HepG2 (cell line): ENCODE measurements around the gene CEACAM16. TPM values are rescaled to one million over a fixed set of nuclear protein-coding genes. Genes with fewer than 3 reads are reported as not detected.

ENCODE experiments used
- ASH2L ChIP-seq: fragments of 300-600, 200-600 bp; sonication (generic); IDR thresholded peaks from 2 replicates; pipeline ENCODE4 v1.7.0; 2017; ENCODE audit warnings: low read depth, mild to moderate bottlenecking, moderate library complexity, mixed read lengths, low read length; ENCODE audit not compliant: insufficient read length
- ATAD3A ChIP-seq: sonication (generic); formaldehyde crosslinking; IDR thresholded peaks from 2 replicates; pipeline ENCODE4 v1.4.0; 2020; ENCODE audit warnings: missing genetic modification reagents
- CREM ChIP-seq, 2 experiments: sonication (generic) in 1 of 2; formaldehyde crosslinking in 1 of 2; IDR thresholded peaks; 2 replicates each; pipeline versions ENCODE4 v1.4.0 to v1.6.1; 2016 to 2020; ENCODE audit warnings: antibody characterized with exemption in 1 of 2, mild to moderate bottlenecking in 1 of 2, missing genetic modification reagents in 1 of 2
- DR1 ChIP-seq: sonication (generic); formaldehyde crosslinking; IDR thresholded peaks from 2 replicates; pipeline ENCODE4 v1.8.0; 2021; ENCODE audit warnings: mild to moderate bottlenecking, missing genetic modification reagents, inconsistent platforms
- FOXK2 ChIP-seq: fragments of 450-650 bp; IDR thresholded peaks from 2 replicates; pipeline ENCODE4 v1.6.1; 2016
- GPBP1L1 ChIP-seq: sonication (generic); formaldehyde crosslinking; IDR thresholded peaks from 2 replicates; pipeline ENCODE4 v1.5.0; 2020; ENCODE audit warnings: mild to moderate bottlenecking, missing genetic modification reagents
- PCBP1 ChIP-seq: fragments of 200-400 bp; formaldehyde crosslinking; IDR thresholded peaks from 2 replicates; pipeline ENCODE4 v1.6.1; 2017; ENCODE audit warnings: mild to moderate bottlenecking, low read depth, low read length, borderline replicate concordance
- PRMT3 ChIP-seq: sonication (generic); formaldehyde crosslinking; IDR thresholded peaks from 2 replicates; pipeline ENCODE4 v1.8.1; 2022; ENCODE audit warnings: low read depth, mild to moderate bottlenecking, moderate library complexity, missing genetic modification reagents, borderline replicate concordance
- SRF ChIP-seq: IDR thresholded peaks from 2 replicates; pipeline ENCODE4 v1.6.1; 2011; ENCODE audit warnings: mild to moderate bottlenecking, low read depth, low read length, moderate library complexity
- ZBTB10 ChIP-seq: sonication (generic); formaldehyde crosslinking; IDR thresholded peaks from 2 replicates; pipeline ENCODE4 v1.4.0; 2020; ENCODE audit warnings: missing genetic modification reagents, borderline replicate concordance
- ZBTB33 ChIP-seq: sonication (generic); formaldehyde crosslinking; IDR thresholded peaks from 2 replicates; pipeline ENCODE4 v1.4.0; 2020; ENCODE audit warnings: missing genetic modification reagents
- ZBTB7A ChIP-seq: sonication (generic); formaldehyde crosslinking; IDR thresholded peaks from 2 replicates; pipeline ENCODE4 v1.8.0; 2022; ENCODE audit warnings: mild to moderate bottlenecking, missing genetic modification reagents
- ZNF547 ChIP-seq: sonication (generic); formaldehyde crosslinking; IDR thresholded peaks from 2 replicates; pipeline ENCODE4 v1.5.1; 2020; ENCODE audit warnings: mild to moderate bottlenecking, missing genetic modification reagents
- ZNF788 ChIP-seq: sonication (generic); formaldehyde crosslinking; IDR thresholded peaks from 2 replicates; pipeline ENCODE4 v1.5.0; 2020; ENCODE audit warnings: mild to moderate bottlenecking, missing genetic modification reagents, borderline replicate concordance
- polyA plus RNA-seq, 8 experiments: library from polyadenylated mRNA; depleted of rRNA in 3 of 8; stranded (reverse) in 7 of 8; unstranded in 1 of 8; fragments of >200 nt; fragmentation: Illumina TruSeq in 4 of 8; extraction: Trizol in 4 of 8; gene quantifications; 2 replicates each; pipeline versions ENCODE4 v1.2.1 to v1.2.3, GENCODE V29; 2011 to 2016; ENCODE audit warnings: low read depth in 4 of 8, missing spikeins in 1 of 8, mixed read lengths in 1 of 8; ENCODE audit not compliant: insufficient read depth in 1 of 8
- total RNA-seq, 5 experiments: library from RNA; depleted of rRNA; stranded (reverse); fragments of >200 nt; fragmentation: Illumina TruSeq; extraction: Trizol; gene quantifications; 2 replicates each; pipeline ENCODE4 v1.2.3, GENCODE V29; 2016; ENCODE audit warnings: low read depth in 1 of 5
- TF ChIP-seq, protein P1 (sequence below): sonication (generic); formaldehyde crosslinking; IDR thresholded peaks from 2 replicates; pipeline ENCODE4 v1.4.0; 2020; ENCODE audit warnings: mild to moderate bottlenecking, missing genetic modification reagents
- TF ChIP-seq, protein P2 (sequence below): sonication (generic); formaldehyde crosslinking; IDR thresholded peaks from 2 replicates; pipeline ENCODE4 v1.9.0; 2022; ENCODE audit warnings: low read depth, missing genetic modification reagents
- TF ChIP-seq, protein P3 (sequence below): sonication (generic); formaldehyde crosslinking; IDR thresholded peaks from 2 replicates; pipeline ENCODE4 v1.5.0; 2020; ENCODE audit warnings: missing genetic modification reagents
- TF ChIP-seq, protein P4 (sequence below): IDR thresholded peaks from 2 replicates; pipeline ENCODE4 v1.6.1; 2016; ENCODE audit warnings: missing genetic modification reagents, missing compliant biosample characterization

The CEACAM16 gene
- total and polyA plus RNA-seq, 2 of the 13 experiments (the other 11 are each of a cell fraction or from before 2014, with no cell fraction given), result not detected

- no peak for TF ChIP-seq ZBTB33 (CRISPR knock-in tag)
- TF ChIP-seq, protein P1, sequence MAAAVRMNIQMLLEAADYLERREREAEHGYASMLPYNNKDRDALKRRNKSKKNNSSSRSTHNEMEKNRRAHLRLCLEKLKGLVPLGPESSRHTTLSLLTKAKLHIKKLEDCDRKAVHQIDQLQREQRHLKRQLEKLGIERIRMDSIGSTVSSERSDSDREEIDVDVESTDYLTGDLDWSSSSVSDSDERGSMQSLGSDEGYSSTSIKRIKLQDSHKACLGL (CRISPR knock-in tag), result 0 out of 2 replicates have a peak, but pooled peaks have one; percentile 20
- TF ChIP-seq, protein P2, sequence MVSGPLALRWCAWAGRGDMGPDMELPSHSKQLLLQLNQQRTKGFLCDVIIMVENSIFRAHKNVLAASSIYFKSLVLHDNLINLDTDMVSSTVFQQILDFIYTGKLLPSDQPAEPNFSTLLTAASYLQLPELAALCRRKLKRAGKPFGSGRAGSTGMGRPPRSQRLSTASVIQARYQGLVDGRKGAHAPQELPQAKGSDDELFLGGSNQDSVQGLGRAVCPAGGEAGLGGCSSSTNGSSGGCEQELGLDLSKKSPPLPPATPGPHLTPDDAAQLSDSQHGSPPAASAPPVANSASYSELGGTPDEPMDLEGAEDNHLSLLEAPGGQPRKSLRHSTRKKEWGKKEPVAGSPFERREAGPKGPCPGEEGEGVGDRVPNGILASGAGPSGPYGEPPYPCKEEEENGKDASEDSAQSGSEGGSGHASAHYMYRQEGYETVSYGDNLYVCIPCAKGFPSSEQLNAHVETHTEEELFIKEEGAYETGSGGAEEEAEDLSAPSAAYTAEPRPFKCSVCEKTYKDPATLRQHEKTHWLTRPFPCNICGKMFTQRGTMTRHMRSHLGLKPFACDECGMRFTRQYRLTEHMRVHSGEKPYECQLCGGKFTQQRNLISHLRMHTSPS (CRISPR knock-in tag), result peak; percentile 23; the same call in 1 of the 2 replicates
- no peak for TF ChIP-seq GPBP1L1 (CRISPR knock-in tag)
- 0 out of 2 replicates have a peak, but pooled peaks have one; percentile 23 for TF ChIP-seq ZNF788
- TF ChIP-seq ZNF547 (CRISPR knock-in tag), result 0 out of 2 replicates have a peak, but pooled peaks have one; percentile 25
- TF ChIP-seq CREM (IDR thresholded peaks at IDR 0.05), result 0 out of 2 replicates have a peak, but pooled peaks have one; percentile 31
- TF ChIP-seq CREM (CRISPR knock-in tag; IDR thresholded peaks at IDR 0.05), result no peak
- TF ChIP-seq PRMT3 (CRISPR knock-in tag), result no peak
- TF ChIP-seq FOXK2, result no peak
- TF ChIP-seq ZBTB10 (CRISPR knock-in tag), result peak; percentile 95
- TF ChIP-seq, protein P3, sequence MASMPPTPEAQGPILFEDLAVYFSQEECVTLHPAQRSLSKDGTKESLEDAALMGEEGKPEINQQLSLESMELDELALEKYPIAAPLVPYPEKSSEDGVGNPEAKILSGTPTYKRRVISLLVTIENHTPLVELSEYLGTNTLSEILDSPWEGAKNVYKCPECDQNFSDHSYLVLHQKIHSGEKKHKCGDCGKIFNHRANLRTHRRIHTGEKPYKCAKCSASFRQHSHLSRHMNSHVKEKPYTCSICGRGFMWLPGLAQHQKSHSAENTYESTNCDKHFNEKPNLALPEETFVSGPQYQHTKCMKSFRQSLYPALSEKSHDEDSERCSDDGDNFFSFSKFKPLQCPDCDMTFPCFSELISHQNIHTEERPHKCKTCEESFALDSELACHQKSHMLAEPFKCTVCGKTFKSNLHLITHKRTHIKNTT (CRISPR knock-in tag), result no peak
- TF ChIP-seq PCBP1, result no peak
- no peak for TF ChIP-seq ATAD3A (CRISPR knock-in tag)
- no peak for TF ChIP-seq ZBTB7A (CRISPR knock-in tag)
- no peak; the same call in 1 of the 2 replicates for TF ChIP-seq DR1 (CRISPR knock-in tag)
- TF ChIP-seq, protein P4, sequence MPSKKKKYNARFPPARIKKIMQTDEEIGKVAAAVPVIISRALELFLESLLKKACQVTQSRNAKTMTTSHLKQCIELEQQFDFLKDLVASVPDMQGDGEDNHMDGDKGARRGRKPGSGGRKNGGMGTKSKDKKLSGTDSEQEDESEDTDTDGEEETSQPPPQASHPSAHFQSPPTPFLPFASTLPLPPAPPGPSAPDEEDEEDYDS, result no peak
- peak; percentile 71 for TF ChIP-seq ASH2L
- no peak for TF ChIP-seq SRF
These were observed 48.2 kb downstream of the CEACAM16 start (continued) for GRCh38 chr19:44746946-44747738.
